ENCODE measurements around the gene GABBR2.

GABBR2 gene

DNA sequence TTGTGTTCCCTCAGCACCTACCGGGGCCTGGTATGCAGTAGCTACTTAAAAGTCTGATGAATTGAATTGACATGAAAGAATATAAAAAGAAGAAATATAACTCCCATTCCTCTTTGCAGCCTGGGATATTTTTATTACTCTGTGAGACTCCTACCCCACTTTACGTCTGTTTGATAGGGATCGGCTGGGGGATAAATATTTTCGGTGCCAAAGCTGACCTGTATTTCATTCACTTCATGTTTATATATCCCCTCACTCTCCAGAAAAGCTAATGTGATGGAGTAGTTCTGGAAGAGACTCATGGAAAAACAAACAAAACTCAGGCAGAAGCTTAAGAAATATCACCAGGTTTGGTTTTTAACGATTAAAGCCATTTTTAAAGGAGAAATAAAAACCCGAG, 345.1 kb downstream of the GABBR2 start:
- no peak for DNase-seq

DNA sequence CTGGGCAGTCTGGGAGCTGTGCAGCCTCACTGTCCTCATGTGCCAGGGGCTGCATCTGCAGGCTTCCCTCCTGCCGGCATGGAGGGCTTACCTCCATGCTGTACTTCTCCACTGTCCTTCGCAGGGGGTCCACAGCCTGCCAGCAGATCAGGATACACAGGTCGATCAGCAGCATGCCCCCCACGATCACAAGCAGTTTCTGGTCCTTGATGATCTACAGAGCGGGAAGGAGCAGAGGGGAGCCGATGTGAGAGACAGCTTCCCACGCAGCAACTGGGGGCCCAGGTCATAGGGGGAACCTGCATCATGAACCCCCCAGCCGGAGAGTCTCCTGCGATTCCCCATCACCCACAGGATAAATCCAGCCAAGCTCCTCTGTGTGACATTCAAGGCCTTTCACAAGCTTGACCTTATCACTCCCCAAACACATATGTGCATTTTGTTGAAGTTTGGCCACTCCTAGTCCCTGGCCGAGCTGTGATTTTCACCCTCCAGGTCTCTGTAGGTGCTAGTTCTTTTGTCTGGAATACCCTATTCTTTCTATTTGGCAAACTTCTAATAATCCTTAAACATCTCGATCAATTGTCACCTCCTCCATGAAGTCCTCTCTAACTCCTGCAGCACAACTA, 346.0 kb downstream of the GABBR2 start:
- no peak for DNase-seq

DNA sequence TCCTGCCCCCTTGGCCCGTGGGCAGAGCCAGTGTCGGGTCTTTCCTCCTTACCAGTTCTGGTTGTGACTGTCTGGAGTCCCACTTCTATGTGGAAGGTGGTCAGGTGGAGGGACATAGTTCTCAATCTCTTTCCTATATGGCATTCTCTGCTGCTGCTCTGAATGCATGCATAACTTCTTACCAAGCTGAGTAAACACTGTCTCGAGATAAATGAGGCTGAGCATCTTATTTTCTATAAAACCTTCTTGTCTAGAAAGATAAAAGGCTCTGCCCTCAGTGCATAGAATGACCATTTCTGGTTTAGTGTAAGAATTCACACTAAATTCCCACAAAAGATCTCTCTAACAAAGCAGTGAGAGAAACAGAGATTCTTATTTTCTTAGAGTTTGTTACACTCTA, 347.1 kb downstream of the GABBR2 start:
- DNase-seq, result no peak

DNA sequence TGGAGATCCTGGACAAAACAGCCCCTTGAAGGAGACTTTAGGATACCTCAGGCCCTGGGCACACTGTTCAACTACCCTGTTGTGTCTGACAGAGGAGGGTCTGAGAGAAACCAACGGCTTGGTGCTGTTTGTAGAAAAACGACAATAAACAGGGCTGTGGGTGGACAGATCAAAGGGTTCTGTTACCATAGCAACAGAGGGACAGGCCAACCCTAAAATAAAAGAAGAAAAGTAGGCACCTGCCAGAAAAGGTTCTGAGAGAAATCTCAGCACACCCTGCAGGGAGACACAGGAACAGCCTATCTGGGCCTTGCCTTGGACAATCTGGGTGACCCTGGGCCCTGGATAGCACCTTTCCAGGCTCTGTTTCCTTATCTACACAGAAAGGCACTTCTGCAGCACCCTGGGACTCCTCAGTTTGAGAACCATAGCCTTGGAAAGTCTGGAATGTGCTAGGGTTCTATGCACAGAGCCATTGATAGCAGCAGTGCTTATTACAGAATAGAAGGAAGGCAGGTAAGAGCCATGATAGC, 348.5 kb downstream of the GABBR2 start:
- no peak for DNase-seq

DNA sequence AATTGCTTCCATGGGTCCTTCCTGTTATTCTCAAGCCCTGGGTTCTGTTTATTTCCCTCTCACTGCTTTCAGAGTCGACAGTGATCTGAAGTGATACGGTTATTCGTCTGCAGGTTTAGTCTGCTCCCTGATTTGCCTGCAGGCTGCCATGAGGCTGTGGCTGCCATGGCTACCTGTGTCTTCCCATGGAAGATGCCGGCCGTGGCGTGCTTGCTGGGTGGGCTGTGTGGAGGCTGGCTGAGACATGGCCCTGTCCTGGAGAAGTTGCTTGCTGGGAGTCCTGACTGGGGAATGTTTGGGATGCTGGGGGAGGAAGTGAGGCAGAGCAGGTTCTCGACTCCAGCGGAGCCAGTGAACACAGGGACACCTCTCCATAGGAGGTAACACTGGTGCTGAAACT, 349.2 kb downstream of the GABBR2 start:
- no peak for DNase-seq

DNA sequence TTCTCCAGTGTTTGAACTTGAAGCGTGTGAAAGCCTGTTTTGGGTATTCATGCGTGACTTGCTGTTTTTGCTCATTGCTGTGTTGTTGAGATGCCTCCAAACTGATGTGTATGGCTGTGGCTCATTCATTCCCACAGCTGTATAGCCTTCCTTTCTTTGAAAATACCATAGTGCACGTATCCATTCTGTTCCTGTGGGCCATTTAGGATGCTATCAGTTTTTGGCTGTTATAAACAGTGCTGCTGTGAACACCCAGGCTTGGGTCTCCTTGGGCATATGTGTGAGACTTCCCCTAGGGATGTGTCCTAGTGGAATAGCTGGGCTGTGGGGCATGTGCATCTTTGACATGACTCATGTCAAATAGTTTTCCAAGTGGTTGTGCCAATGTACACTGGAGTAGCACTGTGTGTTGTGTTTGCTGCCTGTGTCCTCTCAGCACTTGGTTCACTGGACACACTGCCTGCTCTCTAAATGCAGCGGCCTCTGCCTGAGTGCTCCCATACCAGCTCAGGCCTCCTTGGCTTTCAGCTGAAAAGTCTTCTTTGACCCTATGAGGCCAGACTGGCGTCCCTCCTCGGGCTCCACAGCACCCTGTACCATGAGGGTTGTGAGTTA, 350.7 kb downstream of the GABBR2 start:
- DNase-seq, result no peak

DNA sequence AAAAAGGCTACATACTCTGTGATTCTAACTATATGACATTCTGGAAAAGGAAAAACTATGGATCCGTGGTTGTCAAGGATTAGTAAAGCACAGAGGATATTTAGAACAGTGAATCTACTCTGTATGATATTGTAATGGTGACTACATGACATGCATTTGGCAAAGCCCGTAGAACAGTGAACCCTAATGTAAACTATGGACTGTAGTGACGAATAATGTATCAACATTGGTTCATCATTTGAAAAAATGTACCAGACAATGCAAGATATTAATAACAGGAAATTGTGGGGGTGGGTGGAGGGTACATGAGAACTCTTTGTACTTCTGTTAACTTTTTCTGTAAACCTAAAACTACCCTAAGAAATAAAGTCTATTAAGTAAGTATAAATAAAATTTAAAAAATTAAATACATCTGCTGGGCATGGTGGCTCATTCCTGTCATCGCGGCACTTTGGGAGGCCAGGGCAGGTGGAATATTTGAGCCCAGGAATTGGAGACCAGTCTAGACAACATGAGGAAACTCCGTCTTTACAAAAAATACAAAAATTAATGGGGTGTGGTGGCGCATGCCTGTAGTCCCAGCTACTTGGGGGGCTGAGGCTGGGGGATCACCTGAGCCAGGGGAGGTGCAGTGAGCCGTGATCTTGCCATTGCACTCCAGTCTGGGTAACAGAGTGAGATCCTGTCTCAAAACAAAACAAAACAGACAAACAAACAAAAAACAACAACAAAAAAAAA, 351.6 kb downstream of the GABBR2 start:
- no peak for DNase-seq

DNA sequence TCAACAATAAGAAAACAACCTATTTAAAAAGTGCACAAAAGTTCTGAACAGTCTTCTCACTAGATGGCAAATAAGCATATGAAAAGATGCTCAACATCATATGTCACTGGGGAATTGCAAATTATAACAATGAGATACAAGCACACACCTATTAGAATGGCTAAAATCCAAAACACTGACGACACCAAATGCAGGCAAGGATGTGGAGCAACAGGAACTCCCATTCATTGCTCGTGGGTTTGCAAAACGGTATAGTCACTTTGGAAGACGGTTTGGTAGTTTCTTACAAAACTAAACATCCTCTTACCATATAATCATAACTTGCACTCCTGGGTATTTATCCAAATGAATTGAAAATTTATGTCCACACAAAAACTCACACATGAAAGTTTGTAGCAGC, 352.4 kb downstream of the GABBR2 start:
- DNase-seq, result no peak

DNA sequence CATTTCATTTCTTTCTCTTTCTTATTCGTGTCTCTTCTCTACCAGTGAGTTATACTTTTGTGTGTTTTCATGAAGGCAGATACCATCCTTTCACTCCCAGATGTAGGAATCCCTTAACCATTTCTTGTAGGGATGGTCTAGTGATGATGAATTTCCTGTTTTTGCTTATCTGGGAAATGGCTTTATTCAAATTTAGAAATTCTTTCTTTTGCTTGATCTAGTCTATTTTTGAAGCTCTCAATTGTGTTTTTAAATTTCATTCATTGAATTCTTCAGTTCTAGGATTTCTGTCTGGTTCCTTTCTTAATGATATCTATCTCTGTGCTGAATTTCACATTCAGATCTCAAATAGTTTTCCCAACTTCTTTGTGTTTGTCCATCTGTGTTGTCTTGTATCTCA, 357.4 kb downstream of the GABBR2 start:
- DNase-seq, result no peak

DNA sequence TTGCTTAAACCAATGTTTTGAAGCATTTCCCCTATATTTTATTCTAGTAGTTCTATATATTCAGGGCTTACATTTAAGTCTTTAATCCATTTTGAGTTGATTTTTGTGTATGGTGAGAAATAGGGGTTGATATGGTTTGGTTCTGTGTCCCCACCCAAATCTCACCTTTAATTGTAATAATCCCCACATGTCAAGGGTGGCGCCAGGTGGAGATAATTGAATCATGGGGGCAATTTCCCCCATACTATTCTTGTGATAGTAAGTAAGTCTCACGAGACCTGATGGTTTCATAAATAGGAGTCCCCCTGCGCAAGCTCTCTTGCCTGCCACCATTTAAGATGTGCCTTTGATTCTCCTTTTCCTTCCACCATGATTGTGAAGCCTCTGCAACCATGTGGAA, 361.1 kb downstream of the GABBR2 start:
- no peak for DNase-seq

DNA sequence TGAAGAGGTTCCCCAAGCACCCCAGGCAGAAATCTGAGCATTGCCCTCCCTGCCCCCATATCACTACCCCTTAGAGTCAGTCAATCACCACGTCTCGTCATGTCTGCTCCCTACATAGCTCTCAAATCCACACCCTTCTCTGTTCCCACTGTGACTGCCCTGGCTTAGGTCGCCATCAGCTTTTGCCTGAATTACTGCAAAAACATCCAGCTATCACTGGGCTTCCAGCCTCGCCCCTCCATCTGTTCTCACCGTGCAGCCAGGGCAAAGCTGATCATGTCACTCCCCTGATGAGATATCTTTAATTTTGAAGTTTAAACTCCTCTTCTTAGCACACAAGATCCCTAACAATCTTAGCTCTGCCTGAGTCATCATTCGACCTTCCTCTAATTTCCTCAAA, 363.7 kb downstream of the GABBR2 start:
- DNase-seq, result no peak

DNA sequence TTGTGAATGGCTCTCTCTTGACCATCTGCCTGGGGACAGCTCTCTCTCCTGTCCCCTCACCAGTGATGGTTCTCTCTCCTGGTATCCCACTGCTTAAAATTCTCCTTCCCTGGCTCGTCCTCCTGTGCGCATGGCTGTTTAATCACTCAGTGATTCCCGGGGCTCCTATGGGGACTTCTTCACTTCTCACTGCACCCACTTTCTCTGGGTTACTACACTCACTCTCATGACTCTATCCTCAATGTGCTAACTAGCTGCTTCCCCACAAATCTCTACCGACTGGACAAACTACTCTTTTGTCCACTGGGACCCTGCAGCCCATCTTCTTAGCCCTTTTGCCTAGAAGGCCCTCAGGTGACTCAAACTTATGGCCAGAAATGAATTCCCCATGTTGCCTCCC, 364.2 kb downstream of the GABBR2 start:
- DNase-seq, result no peak

DNA sequence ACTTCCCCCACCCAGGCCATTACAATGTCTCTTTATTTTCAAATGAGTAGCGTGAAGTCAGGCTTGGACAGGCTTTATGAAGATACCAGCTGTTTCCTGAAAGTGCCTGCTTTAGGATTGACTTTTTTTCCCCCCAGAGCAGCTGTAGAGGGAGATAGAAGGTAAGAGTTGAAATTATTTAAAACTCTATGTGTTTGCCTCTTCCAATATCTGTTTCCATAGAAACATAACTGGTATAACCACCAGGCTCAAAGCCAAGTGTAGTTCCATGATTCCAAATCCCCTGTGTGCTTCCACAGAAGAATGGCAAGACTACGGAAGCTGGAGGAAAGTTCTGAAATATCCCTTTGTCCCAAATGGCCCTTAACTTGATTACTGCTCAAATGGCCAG, 365.9 kb downstream of the GABBR2 start:
- no peak for DNase-seq

DNA sequence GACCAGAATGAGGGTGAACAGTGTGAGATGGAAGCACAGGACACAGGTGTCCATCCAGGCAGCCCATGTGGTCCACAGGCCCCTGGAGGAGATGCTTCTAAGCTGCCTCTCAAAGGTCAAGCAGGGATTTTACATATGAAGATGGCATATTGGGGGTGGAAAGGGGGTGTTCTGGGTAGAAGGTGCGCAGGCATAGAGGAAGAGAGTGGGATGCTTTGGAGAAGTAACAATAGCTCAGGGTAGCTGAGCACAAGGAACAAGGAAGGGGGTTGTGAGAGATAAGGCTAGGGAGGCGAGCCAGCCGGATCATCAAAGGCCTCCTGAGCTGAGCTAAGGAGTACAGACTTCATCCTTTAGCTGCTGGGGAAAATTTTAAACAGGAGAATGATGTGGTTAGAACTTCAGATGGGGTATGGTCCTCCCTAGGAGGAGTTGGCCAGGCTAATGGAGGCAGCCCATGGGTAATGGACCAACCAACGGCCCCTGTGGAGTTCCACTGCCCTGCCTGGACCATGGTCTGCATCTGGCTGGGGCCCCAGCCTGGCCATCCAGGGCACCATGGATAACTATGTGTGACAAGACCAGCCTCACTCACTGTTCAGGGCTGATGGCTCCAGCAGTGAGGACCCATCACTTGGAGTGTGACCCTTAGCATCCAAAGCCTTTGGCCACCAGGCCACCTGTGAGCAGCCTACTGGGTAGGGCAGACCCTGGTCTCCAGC, 366.5 kb downstream of the GABBR2 start:
- DNase-seq, result no peak

DNA sequence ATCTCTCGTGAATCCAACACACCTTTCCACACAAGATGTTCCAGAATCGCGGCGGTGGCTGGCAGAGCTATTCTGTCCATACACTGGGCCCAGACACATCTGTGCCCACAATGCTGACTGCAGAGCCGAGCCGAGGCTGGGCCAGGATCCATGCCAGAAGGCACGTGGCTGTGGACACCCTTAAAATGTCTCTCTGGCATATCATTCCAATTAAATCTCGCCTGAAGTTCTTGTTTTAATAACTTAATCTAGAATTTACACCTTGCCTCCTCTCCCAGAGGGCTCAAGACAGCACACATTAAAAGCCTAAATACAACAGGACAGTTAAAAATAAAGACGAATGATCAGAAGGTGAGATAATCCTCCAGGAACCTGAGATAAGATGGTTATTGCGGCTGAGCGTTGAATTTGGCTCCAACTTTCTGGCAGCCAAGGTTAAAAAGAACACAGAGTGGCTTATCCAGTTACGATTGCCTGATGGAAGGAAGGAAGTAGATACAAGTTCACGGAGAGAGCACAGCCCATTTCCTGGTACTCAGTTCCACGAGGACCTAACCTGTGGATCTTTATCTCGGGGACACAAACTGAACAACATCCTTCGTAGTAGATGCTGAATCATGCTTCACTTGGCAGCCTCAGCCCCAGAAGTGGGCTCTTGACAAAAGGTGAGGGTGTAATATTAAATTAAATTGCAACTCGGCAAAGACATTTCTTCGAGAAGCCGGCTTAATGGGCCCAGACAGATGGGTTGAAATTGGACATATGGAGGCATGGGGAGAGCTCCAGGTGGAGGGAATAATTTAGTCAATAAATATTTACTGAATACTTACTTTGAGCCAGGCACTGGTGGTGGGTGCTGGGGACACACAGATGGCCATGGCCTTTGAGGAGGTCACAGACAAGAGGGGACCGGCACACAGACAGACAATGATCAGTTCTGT, 367.3 kb downstream of the GABBR2 start:
- no peak for DNase-seq

DNA sequence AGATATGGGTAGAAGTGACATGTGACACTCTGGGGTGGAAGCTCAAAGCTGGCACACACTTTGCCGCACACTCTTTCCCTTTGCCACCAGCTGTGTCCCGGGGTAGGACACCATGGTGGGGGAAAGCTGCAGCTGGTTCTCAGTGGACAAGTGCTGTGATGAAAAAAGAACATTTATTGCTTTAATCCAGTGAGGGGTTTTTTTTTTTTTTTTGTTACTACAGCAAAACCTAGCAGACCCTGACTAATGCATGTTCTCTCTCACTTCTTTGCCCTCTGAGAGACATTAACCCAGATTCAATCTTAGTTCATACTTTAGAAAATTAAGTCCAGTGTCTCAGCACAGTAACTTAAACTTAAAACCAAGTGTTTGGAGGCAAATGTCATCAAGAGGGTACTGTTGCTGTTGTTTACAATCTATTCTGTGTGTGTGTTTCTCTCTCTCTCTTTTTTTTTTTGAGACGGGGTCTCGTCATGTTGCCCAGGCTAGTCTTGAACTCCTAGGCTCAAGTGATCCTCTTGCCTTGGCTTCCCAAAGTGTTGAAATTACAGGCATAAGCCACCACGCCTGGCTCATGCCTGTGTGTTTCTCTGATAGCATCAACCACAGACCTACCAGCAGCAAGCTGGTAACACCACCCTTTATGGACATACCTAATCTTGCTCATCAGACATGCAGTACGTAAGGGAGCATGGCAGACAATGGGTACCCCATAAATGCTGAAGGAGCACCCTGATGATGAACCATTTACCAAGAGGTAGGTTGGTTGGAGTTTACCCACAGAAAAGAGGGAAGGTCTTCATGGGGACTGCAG, 368.5 kb downstream of the GABBR2 start:
- no peak for DNase-seq

DNA sequence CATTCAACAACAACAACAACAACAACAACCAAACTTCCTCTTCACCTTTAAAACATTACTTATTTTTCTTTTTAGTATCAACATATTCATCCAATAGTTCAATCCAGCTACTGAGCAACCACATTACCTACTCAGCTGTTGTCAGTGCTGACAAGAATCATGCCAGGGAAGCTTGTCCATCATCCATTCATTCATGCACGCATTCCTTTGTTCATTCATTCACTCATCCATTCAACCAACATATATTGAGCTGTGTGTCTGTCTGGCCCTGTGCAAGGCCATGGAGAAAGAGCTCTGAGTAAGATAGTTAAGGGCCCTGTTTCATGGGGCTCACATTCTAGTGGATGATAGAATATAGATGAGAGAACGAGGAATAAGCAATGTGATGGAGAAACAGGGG, 373.1 kb downstream of the GABBR2 start:
- no peak for DNase-seq

DNA sequence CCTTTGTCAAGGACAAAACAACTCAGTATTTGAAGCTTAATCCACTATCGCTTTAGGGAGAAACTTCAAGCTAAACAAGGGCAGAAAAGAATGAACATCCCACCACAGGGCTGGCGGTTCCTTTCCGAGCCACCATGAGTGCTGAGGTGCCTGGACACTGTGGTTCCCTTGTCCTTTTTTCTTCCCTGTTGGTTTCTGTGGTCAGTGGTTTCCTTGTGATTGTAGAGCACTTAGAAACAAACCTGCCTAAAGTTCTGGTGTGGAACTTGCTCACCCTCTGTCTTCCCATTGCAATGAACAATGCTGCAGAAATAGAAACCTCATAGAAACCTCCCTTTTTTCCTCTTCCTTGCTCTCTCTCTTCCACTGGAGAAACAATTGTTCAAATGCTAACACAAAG, 373.9 kb downstream of the GABBR2 start:
- no peak for DNase-seq

DNA sequence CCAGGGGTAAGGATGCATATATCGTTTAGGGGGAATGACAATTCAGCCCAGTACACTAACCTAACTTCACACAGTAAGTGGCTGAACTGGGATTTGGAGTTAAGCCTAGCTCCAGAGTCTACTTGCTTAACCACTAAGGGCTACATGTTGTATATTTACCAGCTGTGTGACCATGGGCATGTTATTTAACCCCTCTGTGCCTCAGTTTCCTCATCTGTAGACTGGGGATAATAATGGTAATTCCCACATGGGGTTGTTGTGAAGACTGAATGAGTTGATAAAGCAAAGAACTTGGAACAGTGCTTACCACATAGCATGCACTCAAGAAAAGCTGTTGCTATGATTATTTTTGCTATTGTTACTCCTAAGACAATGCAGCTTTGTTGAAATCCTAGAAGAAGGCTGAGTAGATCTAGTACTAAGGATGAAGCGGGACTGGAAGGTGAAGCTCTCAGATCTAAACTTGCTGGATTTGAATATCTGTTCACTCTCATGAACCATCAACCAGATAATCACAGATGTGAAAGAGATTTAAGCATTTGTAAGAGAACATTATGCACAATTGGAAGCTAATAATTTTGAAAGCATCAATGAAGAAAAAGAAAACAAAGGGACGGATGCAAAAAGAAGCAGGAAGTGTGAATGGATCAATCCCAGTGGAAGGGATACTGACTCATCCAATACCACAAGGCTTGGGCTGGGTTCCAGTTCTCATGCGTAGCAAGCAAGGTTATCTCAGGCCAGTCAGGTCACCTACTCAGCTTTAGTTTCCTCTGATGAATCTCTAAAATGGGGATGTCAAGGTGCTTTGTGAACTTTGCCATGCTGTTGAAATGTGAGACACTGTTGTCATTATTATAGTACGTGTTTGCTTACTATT, 374.8 kb downstream of the GABBR2 start:
- DNase-seq, result no peak

DNA sequence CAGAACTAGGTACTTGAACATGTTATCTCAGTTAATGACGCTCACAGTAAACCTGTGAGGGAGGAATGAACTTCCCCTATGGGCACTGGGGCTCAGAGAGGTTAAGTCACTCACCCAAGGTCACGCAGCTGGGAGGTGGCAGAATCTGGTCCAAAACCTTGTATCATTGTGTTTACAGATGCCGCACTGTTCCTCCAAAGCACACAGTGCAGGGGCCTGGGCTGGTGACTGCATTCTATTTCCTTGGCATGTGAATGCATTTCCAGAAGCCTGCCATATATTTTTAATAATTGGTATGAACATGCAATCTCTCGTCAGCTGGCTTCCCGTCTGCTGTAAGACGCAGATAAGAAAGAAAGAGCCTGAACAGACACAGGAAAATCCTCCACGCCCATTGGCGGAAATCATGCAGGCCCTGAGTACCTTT, 376.3 kb downstream of the GABBR2 start:
- DNase-seq, result no peak

Data from CD4-positive, alpha-beta T cell treated with Interleukin-4 for 1 hour (primary cell).